Loucy (cell line): ENCODE measurements around the gene KRTAP10-3.

Experiments
- H2AFZ ChIP-seq: fragments of 200-600 bp; sonication (generic); 2 replicates; pipeline ENCODE4 v1.6.0; 2016; ENCODE audit warnings: antibody characterized with exemption, mild to moderate bottlenecking, low read length, moderate library complexity
- H3F3A ChIP-seq: fragments of 200-600 bp; 2 replicates; pipeline ENCODE4 v1.6.0; 2016; ENCODE audit warnings: antibody characterized with exemption, low read depth, mild to moderate bottlenecking
- H3K27me3 ChIP-seq: fragments of 200-600 bp; sonication (generic); 2 replicates; pipeline ENCODE4 v1.6.1; 2014; ENCODE audit warnings: low read length, mild to moderate bottlenecking; ENCODE audit not compliant: insufficient read depth, poor library complexity, severe bottlenecking
- H3K36me3 ChIP-seq: fragments of 200-600 bp; sonication (generic); 2 replicates; pipeline ENCODE4 v1.6.1; 2016; ENCODE audit warnings: low read length; ENCODE audit not compliant: insufficient read depth
- H3K4me1 ChIP-seq: fragments of 200-600 bp; sonication (generic); 2 replicates; pipeline ENCODE4 v1.5.1; 2014; ENCODE audit warnings: low read length, mild to moderate bottlenecking; ENCODE audit not compliant: insufficient read depth, poor library complexity, severe bottlenecking
- H3K4me2 ChIP-seq: fragments of 200-600 bp; sonication (generic); 2 replicates; pipeline ENCODE4 v1.6.0; 2014; ENCODE audit warnings: antibody characterized with exemption, low read length, low read depth, mild to moderate bottlenecking; ENCODE audit not compliant: poor library complexity, severe bottlenecking
- H3K4me3 ChIP-seq: fragments of 200-600 bp; sonication (generic); 2 replicates; pipeline ENCODE4 v1.5.1; 2014; ENCODE audit warnings: low read length, mild to moderate bottlenecking, mixed read lengths; ENCODE audit not compliant: poor library complexity, severe bottlenecking
- H3K79me2 ChIP-seq: fragments of 200-600 bp; sonication (generic); 2 replicates; pipeline ENCODE4 v1.6.1; 2014; ENCODE audit warnings: low read length; ENCODE audit not compliant: insufficient read depth
- H3K9ac ChIP-seq: fragments of 200-600 bp; sonication (generic); 2 replicates; pipeline ENCODE4 v1.6.0; 2014; ENCODE audit warnings: mild to moderate bottlenecking, low read depth, low read length, moderate library complexity; ENCODE audit not compliant: poor library complexity, severe bottlenecking
- H3K9me2 ChIP-seq: fragments of 200-600 bp; sonication (generic); replicated peaks from 2 replicates; pipeline ENCODE4 v1.6.1; 2016; ENCODE audit warnings: low read depth, low read length, mixed read lengths
- H3K9me3 ChIP-seq: fragments of 200-600 bp; sonication (generic); 2 replicates; pipeline ENCODE4 v1.6.1; 2014; ENCODE audit warnings: mild to moderate bottlenecking, antibody characterized with exemption, low read length, low read depth; ENCODE audit not compliant: insufficient read depth
- H4K20me1 ChIP-seq: fragments of 200-600 bp; sonication (generic); 2 replicates; pipeline ENCODE4 v1.6.0; 2014; ENCODE audit warnings: antibody characterized with exemption, low read length, mild to moderate bottlenecking; ENCODE audit not compliant: insufficient read depth, poor library complexity, severe bottlenecking
- EZH2phosphoT487 ChIP-seq: fragments of 200-600 bp; IDR thresholded peaks from 2 replicates; pipeline ENCODE4 v1.6.1; 2018; ENCODE audit warnings: antibody characterized with exemption, mild to moderate bottlenecking, moderate library complexity, borderline replicate concordance
- TF ChIP-seq, protein P1 (sequence below): fragments of 200-600 bp; sonication (generic); conservative IDR thresholded peaks from 2 replicates; pipeline ENCODE4 v1.5.1; 2014; ENCODE audit warnings: mild to moderate bottlenecking, antibody characterized with exemption, low read length

The KRTAP10-3 gene

DNA sequence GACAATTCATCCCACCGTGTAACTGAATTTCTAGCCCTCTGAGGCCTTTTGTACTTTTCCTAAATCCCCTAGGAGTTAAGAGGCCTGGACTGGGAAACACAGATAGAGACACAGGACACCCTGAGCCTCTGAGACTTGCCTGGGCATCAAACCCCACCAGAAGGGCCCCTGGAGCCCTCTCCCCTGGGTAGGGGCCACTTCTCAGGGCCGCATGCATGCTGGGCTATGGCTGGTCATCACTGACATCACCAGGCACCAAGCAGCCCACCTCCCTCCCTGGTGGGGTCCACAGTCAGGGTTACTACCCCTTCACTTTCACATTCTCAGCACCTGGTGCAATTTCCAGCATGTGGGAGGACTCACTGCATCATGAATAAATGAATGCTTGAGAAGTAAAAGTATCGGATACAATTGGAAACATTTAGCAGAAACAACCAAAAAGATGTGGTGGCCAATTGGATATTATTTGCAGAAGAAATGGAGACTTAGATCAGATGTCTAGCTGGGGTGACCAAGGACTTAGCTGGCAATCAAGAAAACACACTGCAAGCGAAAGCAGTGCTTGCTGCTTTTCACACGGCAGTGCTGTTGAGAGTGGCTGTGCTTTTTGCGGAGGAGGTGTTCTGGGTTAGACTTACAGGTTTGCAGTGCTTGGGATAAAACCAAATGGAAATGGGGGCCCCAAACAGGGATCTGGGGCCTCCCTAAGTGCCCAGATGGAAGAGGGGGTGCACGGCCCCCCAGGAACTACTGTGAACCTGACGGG is 40.9 kb upstream of the KRTAP10-3 start:
- Histone ChIP-seq H3K27me3 (no peaks in the 10 kb centered on the region), H3K4me1 (no peaks in the 10 kb centered on the region), H3K9me2 (no peaks in the 10 kb centered on the region), H3K9ac (no peak overlapping the region), H3K36me3 (no peaks in the 10 kb centered on the region), H2AFZ (no peak overlapping the region), H3F3A (no peaks in the 10 kb centered on the region), H3K79me2 (no peaks in the 10 kb centered on the region), H3K4me3 (no peak overlapping the region), H3K9me3 (no peaks in the 10 kb centered on the region), H3K4me2 (no peak overlapping the region), H4K20me1 (no peaks in the 10 kb centered on the region)
- TF ChIP-seq, protein P1, sequence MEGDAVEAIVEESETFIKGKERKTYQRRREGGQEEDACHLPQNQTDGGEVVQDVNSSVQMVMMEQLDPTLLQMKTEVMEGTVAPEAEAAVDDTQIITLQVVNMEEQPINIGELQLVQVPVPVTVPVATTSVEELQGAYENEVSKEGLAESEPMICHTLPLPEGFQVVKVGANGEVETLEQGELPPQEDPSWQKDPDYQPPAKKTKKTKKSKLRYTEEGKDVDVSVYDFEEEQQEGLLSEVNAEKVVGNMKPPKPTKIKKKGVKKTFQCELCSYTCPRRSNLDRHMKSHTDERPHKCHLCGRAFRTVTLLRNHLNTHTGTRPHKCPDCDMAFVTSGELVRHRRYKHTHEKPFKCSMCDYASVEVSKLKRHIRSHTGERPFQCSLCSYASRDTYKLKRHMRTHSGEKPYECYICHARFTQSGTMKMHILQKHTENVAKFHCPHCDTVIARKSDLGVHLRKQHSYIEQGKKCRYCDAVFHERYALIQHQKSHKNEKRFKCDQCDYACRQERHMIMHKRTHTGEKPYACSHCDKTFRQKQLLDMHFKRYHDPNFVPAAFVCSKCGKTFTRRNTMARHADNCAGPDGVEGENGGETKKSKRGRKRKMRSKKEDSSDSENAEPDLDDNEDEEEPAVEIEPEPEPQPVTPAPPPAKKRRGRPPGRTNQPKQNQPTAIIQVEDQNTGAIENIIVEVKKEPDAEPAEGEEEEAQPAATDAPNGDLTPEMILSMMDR, result no peak
- TF ChIP-seq EZH2phosphoT487, result no peak

DNA sequence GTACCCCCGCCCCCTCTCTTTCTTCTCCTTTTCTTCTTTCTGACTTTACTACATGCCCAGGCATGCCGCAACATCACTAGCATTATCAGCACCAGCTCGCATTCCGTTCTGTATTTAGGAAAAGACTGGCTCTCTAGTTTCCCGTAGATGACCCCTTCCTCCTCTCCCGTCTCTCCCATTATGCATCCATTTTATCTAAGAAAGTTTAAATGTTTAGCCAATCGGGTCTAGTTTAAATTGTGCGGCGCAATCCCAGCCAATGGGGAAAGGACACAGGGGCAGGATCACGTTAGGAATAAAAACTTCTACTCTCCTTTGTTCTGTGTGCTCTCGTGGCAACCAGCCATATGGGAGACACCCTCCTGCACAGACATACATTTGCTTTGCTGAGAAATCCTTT is 39.5 kb upstream of the KRTAP10-3 start:
- no peak overlapping the region for H3K9ac ChIP-seq

DNA sequence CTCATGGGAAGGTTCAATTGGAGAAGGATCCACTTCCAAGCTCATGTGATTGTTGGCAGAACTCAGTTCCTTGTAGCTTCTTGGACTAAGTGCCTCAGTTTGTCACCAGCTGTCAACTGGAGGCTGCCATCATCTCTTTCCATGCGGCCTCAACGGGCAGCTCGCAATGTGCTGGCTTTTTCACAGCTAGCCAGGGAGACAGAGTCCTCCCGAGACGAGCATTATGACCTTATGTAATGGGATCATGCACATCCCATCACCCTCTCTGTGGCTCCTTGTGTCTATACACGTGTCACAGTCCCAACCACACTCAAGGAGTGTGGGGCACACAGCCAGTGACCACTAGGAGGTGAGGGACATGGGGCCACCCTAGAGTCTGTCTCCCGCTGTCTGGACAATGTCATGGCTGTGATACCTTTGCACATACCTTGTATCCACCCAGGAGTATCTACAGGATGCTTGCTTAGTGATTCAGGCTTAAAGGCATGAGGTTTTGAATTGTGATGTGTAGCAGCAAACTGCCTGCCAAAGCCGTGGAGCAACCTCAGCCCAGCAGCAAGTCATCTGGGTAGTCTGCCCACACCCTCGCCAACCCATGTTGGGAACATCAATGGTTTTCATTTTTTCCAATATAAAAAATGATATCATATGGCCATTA is 37.6 kb upstream of the KRTAP10-3 start:
- Histone ChIP-seq H3K4me1 (no peaks in the 10 kb centered on the region), H3K9me2 (no peaks in the 10 kb centered on the region), H2AFZ (no peak overlapping the region), H3K9me3 (no peaks in the 10 kb centered on the region), H3K9ac (no peak overlapping the region), H3K36me3 (no peaks in the 10 kb centered on the region), H4K20me1 (no peaks in the 10 kb centered on the region), H3F3A (no peaks in the 10 kb centered on the region), H3K4me3 (no peak overlapping the region), H3K27me3 (no peaks in the 10 kb centered on the region), H3K79me2 (no peaks in the 10 kb centered on the region), H3K4me2 (no peak overlapping the region)
- TF ChIP-seq EZH2phosphoT487, result no peak

More for the DNA sequence above, 39.5 kb upstream of the KRTAP10-3 start:
- TF ChIP-seq, protein P1, result no peak
- no peak for TF ChIP-seq EZH2phosphoT487
- Histone ChIP-seq H3K4me3 (no peak overlapping the region), H2AFZ (no peak overlapping the region), H3K4me2 (no peak overlapping the region), H3K27me3 (no peaks in the 10 kb centered on the region), H3K9me2 (no peaks in the 10 kb centered on the region), H3F3A (no peaks in the 10 kb centered on the region), H3K9me3 (no peaks in the 10 kb centered on the region), H3K79me2 (no peaks in the 10 kb centered on the region), H3K4me1 (no peaks in the 10 kb centered on the region), H4K20me1 (no peaks in the 10 kb centered on the region), H3K36me3 (no peaks in the 10 kb centered on the region)
